Measurements from ENCODE around the gene RASSF3. TPM values are rescaled to one million over a fixed set of nuclear protein-coding genes. Genes with fewer than 3 reads are reported as not detected.
"Not testable (repeated sequence)": the region's sequence is repeated elsewhere in the genome, so short reads cannot be mapped to it uniquely, and the experiment has no call there.

The RASSF3 gene
- 130 TPM for total RNA-seq

DNA sequence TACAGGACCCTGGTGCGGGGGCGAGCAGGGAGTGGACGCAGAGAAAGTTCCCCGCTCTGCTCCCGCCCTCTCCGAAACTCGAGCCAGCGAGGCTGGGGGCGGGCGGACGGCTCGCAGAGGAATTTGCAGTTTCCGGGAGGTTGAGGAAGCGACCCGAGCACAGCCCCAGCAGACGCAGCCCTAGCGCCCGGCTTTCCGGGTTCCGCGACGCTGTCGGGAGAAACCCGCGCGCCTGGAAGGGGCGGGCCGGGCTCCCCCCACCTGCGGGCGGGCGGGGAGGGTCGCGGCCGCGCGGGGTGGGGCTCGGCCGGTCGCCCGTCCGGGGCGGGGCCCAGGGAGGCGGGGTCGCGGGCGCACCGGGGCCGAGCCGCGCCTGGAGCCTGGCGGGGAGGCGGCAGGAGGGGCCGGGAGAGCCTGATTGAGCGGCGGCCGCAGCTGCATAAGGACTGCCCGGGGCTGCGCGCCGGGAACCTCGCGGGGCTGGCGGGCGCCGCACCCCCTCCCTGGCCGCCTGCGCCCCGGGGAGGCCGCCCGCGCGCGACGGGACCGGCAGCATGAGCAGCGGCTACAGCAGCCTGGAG, at the start of gene RASSF3:
Gene RASSF3 (plus strand): TSS at position 417 of the 581 bp plus-strand sequence. CDS start 138 bp downstream, at position 555.
- DNase-seq (ENCODE audit: low spot score) = peak; percentile 76

DNA sequence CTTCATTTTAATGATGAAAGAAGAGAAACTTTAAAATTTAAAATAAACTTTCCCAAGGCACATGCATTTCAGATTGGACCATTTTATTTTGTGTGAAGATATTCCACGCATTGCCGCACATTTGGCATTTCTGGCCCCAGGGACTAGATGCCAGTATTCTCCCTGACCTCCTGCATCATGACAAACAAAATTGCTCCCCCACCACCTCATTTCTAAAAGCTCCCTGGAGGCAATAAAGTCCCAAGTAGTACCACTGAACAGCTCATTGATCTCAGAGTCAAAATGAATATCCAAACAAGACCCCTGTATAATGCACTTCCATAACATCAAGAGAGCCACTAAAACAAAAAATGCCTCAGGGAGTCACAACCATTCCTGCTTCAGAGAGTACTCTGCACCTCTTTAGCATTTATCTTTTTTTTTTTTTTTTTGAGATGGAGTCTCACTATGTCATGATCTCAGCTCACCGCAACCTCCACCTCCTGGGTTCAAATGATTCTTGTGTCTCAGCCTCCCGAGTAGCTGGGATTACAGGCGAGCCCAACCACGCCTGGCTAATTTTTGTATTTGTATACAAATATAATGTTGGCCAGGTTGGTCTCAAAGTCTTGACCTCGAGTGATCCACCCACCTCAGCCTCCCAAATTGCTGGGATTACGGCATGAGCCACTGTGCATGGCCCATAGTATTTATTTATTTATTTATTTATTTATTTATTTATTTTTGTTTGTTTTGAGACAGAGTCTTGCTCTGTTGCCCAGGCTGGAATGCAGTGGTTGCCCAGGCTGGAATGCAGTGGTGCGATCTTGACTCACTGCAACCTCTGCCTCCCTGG, 48.8 kb upstream of the RASSF3 start:
- DNase-seq (ENCODE audit: low spot score) = no peak

DNA sequence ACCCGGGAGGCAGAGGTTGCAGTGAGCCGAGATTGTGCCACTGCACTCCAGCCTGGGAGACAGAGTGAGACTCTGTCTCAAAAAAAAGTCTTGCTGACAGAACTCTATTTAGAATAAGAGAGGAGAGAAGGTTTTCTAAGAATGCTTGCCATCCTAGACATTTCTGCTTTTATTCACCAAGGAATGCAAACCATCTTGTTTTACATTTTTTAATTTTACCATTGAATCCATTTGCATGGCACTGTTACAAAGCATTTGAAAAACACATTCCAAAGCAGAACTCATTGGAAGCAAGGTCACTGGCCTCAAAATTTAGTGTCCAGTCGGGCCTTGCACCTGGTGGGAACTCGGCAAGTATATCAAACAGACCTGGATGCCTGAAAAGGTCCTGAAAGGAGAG, 44.2 kb upstream of the RASSF3 start:
- no peak for DNase-seq (ENCODE audit: low spot score)

DNA sequence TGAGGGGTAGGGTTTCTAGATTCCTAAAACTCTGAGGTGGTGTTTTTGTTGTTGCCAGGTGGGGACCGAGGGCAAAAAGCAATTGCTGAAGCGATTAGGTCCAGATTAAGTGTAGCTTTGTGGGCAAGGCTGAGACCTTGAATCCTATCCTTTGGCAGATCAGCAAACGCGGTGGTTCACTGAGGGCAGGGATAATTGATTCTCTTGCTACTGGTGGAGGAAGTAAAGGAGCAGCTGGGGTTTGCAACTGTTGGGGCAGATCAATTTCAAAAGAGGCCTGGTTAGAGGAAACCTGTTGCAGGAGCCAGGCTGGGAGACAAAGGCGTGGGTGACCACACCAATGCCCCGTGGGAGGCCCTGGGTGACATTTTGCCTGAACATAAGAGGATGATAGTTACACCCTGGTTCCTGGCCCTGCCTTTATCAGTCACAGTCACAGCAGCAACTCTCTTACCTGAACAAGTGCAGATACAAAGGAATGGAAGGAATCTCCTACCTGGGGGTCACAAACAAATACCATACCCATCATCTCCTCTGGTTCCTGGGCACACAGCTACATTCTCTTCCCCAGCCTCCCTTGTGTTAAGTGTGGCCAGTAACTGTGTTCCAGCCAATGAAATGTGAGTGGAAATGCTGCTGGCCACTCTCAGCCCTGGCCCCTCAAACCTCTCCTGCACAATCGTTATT, 43.3 kb upstream of the RASSF3 start:
- DNase-seq (ENCODE audit: low spot score) = peak; percentile 51

GRCh38 chr12:64567570-64567969, 42.7 kb upstream of the RASSF3 start:
- no peak for DNase-seq (ENCODE audit: low spot score)

- DNase-seq (ENCODE audit: low spot score) = no peak
Measured at GRCh38 chr12:64568298-64568697, 42.0 kb upstream of the RASSF3 start.

DNA sequence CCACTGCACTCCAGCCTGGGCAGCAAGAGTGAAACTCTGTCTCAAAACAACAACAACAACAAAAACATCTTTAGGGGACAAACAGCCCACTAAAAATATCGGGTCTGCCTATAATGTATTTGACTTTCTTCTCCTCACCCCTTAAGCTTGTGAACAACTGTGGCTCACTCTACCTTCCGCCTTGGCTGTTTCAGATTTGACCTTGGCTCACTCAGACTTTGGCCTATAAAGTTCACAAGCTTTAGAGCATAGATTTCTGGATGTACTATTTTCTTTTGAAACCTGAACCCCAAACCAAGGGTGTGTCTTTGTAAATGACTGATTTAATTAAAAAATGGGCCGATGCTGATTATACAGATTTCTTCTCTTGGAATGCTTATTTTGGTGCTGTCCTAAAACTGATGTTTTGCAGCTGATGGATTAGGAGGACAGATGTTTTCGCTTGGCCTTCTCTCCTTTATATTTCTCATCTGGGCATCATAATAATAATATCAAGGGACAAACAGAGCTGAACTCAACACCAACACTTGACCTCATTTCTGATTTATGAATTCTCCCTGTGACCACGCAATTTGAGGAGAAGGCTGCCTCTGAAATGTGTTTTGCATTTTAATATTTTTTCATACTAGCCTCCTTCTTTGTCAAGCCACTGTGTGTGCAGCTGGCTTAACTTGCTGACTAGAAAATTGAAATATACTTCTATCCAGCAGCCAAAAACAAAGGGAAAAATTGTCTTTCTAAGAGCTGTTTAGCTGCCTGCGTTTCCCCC, 40.2 kb upstream of the RASSF3 start:
- no peak for DNase-seq (ENCODE audit: low spot score)

DNA sequence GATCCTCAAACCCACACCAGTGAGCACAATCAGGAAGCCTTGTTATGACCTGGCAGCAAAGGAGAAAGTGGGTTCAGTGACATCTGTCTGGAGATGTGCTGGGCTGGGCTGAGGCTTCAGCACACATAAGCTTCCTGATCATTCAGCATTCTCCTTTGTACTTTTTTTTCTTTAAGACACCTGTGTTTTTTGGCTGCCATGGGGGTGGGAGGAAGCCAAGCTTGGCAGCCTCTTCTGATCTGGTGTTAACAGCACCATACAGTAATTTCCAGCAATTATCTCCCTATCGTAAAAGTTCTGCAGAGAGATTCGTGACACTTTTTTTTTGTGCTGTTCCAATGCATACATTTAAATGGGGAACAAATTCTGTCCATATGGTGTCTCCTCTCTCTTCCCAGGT, 38.9 kb upstream of the RASSF3 start:
- no peak for DNase-seq (ENCODE audit: low spot score)

DNA sequence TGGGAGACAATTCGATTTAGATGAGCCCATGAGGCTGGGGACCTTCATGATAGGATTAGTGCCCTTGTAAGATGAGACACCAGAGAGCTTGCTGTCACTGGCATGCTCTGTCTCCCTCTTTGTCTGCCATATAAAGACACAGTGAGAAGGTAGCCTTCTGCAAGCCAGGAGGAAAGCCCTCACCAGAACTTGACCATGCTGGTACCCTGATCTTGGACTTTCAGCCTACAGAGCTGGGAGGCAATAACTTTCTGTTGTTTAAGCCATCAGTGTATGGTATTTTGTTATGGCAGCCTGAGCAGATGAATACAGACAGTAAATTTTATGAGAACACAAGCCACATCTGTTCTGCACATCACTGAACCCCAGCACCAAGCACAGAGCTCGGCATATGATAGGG, 38.1 kb upstream of the RASSF3 start:
- DNase-seq (ENCODE audit: low spot score) = no peak

DNA sequence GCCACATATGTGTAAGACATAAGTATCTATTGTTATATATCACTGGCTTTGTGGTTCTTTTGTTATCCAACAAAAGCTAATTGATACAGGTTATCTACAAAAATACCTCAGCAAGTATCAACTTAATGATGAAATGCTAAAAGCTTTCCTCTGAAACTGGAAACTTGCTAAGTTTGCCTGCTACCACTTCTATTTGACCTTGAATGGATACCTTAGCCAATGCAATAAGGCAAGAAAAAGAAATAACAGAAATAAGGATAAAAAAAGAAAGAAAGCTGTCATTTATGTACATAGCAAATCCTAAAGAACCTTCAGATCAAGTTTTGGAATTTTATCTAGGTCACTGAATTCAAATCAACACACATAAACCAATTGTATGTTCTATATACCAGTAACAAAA, 35.5 kb upstream of the RASSF3 start:
- DNase-seq (ENCODE audit: low spot score) = no peak

DNA sequence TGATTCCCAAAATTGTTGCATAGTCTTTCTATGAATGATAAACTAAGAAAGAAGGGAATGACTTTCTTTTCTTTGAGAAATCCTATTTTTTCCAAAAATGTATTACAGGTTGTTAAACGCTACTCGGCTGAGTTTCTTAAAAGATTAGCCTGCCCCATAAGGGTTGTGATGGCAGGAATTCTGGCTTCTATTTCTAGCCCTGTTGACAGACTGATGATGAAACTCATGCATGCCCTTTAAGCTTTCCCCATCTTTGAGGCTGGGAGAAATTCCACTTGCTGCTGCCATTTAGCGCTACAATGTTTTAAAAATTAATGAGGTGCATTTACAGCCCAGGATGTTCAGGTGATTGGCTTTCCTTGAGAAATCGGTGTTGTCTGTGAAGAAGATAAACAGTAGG, 33.2 kb upstream of the RASSF3 start:
- no peak for DNase-seq (ENCODE audit: low spot score)

DNA sequence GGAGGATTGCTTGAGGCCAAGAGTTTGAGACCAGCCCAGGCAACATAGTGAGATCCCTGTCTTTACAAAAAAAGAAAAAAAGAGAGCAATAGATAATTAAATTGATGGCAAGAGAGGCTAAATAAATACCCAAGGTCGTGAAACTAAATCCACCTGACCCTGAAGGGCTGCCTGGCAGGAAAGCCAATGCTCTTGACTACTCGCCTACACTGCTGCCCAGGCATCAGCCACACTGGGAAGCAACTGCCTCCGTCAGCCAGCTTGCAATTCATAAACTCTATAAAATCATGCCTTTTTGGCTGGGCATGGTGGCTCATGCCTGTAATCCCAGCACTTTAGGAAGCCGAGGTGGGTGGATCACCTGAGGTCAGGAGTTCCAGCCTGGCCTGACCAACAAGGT, 31.7 kb upstream of the RASSF3 start:
- DNase-seq (ENCODE audit: low spot score) = no peak

- DNase-seq (ENCODE audit: low spot score) = no peak
Measured at GRCh38 chr12:64580681-64581080, 29.6 kb upstream of the RASSF3 start.

DNA sequence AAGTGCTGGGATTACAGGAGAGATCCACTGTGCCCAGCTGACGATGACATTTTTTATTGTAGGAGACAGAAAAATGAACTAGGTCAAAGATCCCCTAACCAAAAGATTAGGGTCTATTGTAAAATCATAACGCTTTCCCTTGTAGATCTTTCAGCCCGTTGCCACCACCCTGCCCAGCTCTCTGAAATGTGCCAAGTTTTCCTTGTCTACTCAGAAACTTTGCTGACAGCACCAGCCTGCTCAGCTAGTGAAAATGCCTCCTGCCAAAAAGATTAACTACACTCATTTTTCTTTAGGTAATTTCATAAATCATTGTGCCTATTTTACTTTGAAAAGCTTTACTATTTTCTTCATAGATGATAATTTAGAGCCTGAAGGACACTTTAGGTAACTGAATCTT, 28.2 kb upstream of the RASSF3 start:
- DNase-seq (ENCODE audit: low spot score) = no peak

DNA sequence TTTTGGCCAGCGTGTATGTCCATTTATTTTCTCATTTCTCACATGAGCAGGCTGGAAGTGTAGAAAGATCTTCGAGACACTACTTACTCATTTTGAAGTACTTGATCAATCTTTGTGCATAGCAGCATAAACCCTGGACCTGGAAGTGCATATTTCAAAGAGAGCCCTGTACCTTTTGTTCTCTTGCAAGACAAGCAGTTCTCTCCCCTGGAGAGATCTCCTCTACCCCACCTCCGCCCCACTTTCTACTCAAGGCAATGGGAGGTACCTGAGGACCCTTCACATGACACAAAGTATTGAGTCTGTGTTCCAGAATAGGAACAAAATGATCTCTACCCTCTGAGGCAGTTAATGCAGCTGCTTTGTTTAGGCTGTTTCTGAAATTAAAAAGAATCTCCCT, 27.4 kb upstream of the RASSF3 start:
- DNase-seq (ENCODE audit: low spot score) = no peak

- DNase-seq (ENCODE audit: low spot score) = not testable (repeated sequence)
Measured at GRCh38 chr12:64583395-64583770, 26.9 kb upstream of the RASSF3 start.

DNA sequence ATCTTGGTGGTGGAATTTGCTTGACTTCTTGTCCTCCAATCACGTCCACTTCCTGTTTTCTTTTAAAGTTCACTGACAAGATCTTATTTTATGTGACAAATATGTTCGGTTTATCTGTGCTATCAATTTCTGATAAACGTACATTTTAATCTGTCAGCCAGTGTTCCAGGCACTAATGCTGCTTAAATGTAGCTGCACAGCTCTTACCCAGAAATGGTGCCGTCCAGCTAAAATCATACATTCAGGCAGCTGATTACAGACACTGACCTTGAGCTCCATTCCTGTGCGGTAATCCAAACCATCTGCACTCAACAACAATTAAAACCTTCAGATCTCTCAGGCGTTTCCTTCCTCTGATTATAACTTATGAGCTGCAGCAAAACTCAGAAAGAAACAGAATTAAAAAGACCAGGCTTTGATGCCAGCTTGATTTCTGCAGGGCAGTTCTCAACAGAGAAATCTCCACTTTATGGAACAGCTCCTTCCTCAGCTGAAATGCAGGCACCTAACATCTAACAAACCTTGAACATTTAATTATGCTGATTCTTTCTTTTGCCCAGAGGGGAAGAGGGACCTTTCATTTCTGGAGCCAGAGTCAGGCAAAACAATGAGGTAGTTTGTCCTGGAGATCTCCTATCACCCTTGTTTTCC, 26.4 kb upstream of the RASSF3 start:
- DNase-seq (ENCODE audit: low spot score) = no peak

GRCh38 chr12:64585104-64585503, 25.2 kb upstream of the RASSF3 start:
- DNase-seq (ENCODE audit: low spot score) = no peak

GRCh38 chr12:64587447-64587846, 22.8 kb upstream of the RASSF3 start:
- no peak for DNase-seq (ENCODE audit: low spot score)

- no peak for DNase-seq (ENCODE audit: low spot score)
Measured at GRCh38 chr12:64590183-64590582, 20.1 kb upstream of the RASSF3 start.

DNA sequence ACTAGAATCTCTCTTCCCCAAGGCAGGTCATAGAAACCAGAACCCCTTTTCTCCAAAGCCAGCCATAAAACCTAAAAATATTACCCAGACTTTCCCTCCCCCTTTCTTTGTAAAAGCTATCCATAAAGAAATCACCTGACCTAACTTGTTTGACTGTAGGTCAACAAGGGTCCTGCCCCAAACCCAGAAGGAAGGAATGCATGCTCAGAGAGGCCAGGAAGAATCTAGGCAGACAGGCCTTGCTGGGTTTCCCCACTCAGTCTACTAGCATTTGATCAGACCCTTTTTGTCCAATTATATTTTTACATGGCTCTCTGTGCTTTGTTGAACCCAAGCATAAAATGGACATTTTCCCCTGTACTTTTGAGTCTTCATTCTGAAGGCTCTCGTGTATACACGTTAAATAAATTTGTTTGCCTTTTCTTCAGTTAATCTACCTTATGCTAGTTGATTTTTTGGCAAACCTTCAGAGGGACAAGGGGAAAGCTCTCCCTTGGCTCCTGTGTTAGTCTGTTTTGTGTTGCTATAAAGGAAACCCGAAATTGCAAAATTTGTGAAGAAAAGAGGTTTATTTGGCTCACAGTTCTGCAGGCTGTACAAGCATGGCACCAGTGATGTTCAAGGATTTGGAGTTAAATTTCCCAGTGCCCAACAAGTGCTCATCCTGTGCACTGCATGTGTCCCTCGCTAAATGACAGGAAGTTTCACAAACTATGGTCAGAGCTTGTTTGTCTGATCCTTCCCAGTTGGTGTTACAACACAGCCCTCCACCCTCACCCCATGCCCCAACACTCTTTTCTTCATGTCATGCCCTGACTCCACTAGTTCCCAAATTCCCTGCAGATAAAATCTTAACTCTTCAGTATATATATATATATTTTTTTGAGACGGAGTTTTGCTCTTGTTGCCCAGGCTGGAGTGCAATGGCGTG, 14.2 kb upstream of the RASSF3 start:
- DNase-seq (ENCODE audit: low spot score) = no peak

All from mucosa of gallbladder (tissue), 1 donor.